ENCODE data around the gene ARMH3.
"Not testable (repeated sequence)": the region's sequence is repeated elsewhere in the genome, so short reads cannot be mapped to it uniquely, and the experiment has no call there.

The ARMH3 gene

GRCh38 chr10:102004376-102004775 lies 51.6 kb downstream of the ARMH3 start:
- Histone ChIP-seq H3K4me3 (ENCODE audit: low read depth, low read length) (no peak overlapping the region), H3K9me3 (ENCODE audit: control insufficient read depth, insufficient read depth, low read length) (no peaks in the 10 kb centered on the region), H3K4me1 (ENCODE audit: control insufficient read depth, insufficient read depth, low read length) (peaks cover 4% of the 10 kb centered on the region), H3K27me3 (ENCODE audit: control insufficient read depth, insufficient read depth, low read length) (no peaks in the 10 kb centered on the region), H3K9ac (ENCODE audit: low read depth, low read length) (no peak overlapping the region), H3K36me3 (ENCODE audit: control insufficient read depth, insufficient read depth, low read length) (no peaks in the 10 kb centered on the region)

GRCh38 chr10:102003541-102003940 lies 52.4 kb downstream of the ARMH3 start:
- Histone ChIP-seq H3K9ac (ENCODE audit: low read depth, low read length) (no peak overlapping the region), H3K4me1 (ENCODE audit: control insufficient read depth, insufficient read depth, low read length) (no peaks in the 10 kb centered on the region), H3K9me3 (ENCODE audit: control insufficient read depth, insufficient read depth, low read length) (no peaks in the 10 kb centered on the region), H3K27me3 (ENCODE audit: control insufficient read depth, insufficient read depth, low read length) (no peaks in the 10 kb centered on the region), H3K4me3 (ENCODE audit: low read depth, low read length) (no peak overlapping the region), H3K36me3 (ENCODE audit: control insufficient read depth, insufficient read depth, low read length) (no peaks in the 10 kb centered on the region)

- Histone ChIP-seq H3K4me3 (ENCODE audit: low read depth, low read length) (no peak overlapping the region), H3K36me3 (ENCODE audit: control insufficient read depth, insufficient read depth, low read length) (no peaks in the 10 kb centered on the region), H3K4me1 (ENCODE audit: control insufficient read depth, insufficient read depth, low read length) (no peaks in the 10 kb centered on the region), H3K27me3 (ENCODE audit: control insufficient read depth, insufficient read depth, low read length) (no peaks in the 10 kb centered on the region), H3K9me3 (ENCODE audit: control insufficient read depth, insufficient read depth, low read length) (no peaks in the 10 kb centered on the region), H3K9ac (ENCODE audit: low read depth, low read length) (no peak overlapping the region)
These were observed 54.4 kb downstream of the ARMH3 start for GRCh38 chr10:102001435-102002068.

- no peaks in the 10 kb centered on the region for H3K36me3 ChIP-seq (ENCODE audit: control insufficient read depth, insufficient read depth, low read length)
- H3K4me3 ChIP-seq (ENCODE audit: low read depth, low read length): no peak overlapping the region
- no peaks in the 10 kb centered on the region for H3K9me3 ChIP-seq (ENCODE audit: control insufficient read depth, insufficient read depth, low read length)
- H3K27me3 ChIP-seq (ENCODE audit: control insufficient read depth, insufficient read depth, low read length): no peaks in the 10 kb centered on the region
- no peaks in the 10 kb centered on the region for H3K4me1 ChIP-seq (ENCODE audit: control insufficient read depth, insufficient read depth, low read length)
- no peak overlapping the region for H3K9ac ChIP-seq (ENCODE audit: low read depth, low read length)
These were observed 58.2 kb downstream of the ARMH3 start for GRCh38 chr10:101997803-101998202.

GRCh38 chr10:101995451-101996063 lies 60.4 kb downstream of the ARMH3 start:
- Histone ChIP-seq H3K27me3 (ENCODE audit: control insufficient read depth, insufficient read depth, low read length) (no peaks in the 10 kb centered on the region), H3K9ac (ENCODE audit: low read depth, low read length) (no peak overlapping the region), H3K4me3 (ENCODE audit: low read depth, low read length) (no peak overlapping the region), H3K4me1 (ENCODE audit: control insufficient read depth, insufficient read depth, low read length) (no peaks in the 10 kb centered on the region), H3K36me3 (ENCODE audit: control insufficient read depth, insufficient read depth, low read length) (no peaks in the 10 kb centered on the region), H3K9me3 (ENCODE audit: control insufficient read depth, insufficient read depth, low read length) (no peaks in the 10 kb centered on the region)

GRCh38 chr10:101993651-101994200 lies 62.2 kb downstream of the ARMH3 start:
- H3K9ac ChIP-seq (ENCODE audit: low read depth, low read length): no peak overlapping the region
- no peaks in the 10 kb centered on the region for H3K9me3 ChIP-seq (ENCODE audit: control insufficient read depth, insufficient read depth, low read length)
- no peaks in the 10 kb centered on the region for H3K27me3 ChIP-seq (ENCODE audit: control insufficient read depth, insufficient read depth, low read length)
- no peaks in the 10 kb centered on the region for H3K36me3 ChIP-seq (ENCODE audit: control insufficient read depth, insufficient read depth, low read length)
- no peak overlapping the region for H3K4me3 ChIP-seq (ENCODE audit: low read depth, low read length)
- no peaks in the 10 kb centered on the region for H3K4me1 ChIP-seq (ENCODE audit: control insufficient read depth, insufficient read depth, low read length)

- no peaks in the 10 kb centered on the region for H3K4me1 ChIP-seq (ENCODE audit: control insufficient read depth, insufficient read depth, low read length)
- H3K36me3 ChIP-seq (ENCODE audit: control insufficient read depth, insufficient read depth, low read length): no peaks in the 10 kb centered on the region
- no peak overlapping the region for H3K4me3 ChIP-seq (ENCODE audit: low read depth, low read length)
- H3K27me3 ChIP-seq (ENCODE audit: control insufficient read depth, insufficient read depth, low read length): no peaks in the 10 kb centered on the region
- no peaks in the 10 kb centered on the region for H3K9me3 ChIP-seq (ENCODE audit: control insufficient read depth, insufficient read depth, low read length)
- no peak overlapping the region for H3K9ac ChIP-seq (ENCODE audit: low read depth, low read length)
These were observed 62.8 kb downstream of the ARMH3 start for GRCh38 chr10:101993221-101993620.

- Histone ChIP-seq H3K27me3 (ENCODE audit: control insufficient read depth, insufficient read depth, low read length) (no peaks in the 10 kb centered on the region), H3K4me3 (ENCODE audit: low read depth, low read length) (no peak overlapping the region), H3K4me1 (ENCODE audit: control insufficient read depth, insufficient read depth, low read length) (no peaks in the 10 kb centered on the region), H3K9ac (ENCODE audit: low read depth, low read length) (no peak overlapping the region), H3K36me3 (ENCODE audit: control insufficient read depth, insufficient read depth, low read length) (no peaks in the 10 kb centered on the region), H3K9me3 (ENCODE audit: control insufficient read depth, insufficient read depth, low read length) (no peaks in the 10 kb centered on the region)
These were observed 68.8 kb downstream of the ARMH3 start for GRCh38 chr10:101987136-101987535.

GRCh38 chr10:101986624-101986971 lies 69.4 kb downstream of the ARMH3 start:
- Histone ChIP-seq H3K9me3 (ENCODE audit: control insufficient read depth, insufficient read depth, low read length) (no peaks in the 10 kb centered on the region), H3K27me3 (ENCODE audit: control insufficient read depth, insufficient read depth, low read length) (no peaks in the 10 kb centered on the region), H3K36me3 (ENCODE audit: control insufficient read depth, insufficient read depth, low read length) (no peaks in the 10 kb centered on the region), H3K9ac (ENCODE audit: low read depth, low read length) (no peak overlapping the region), H3K4me3 (ENCODE audit: low read depth, low read length) (no peak overlapping the region), H3K4me1 (ENCODE audit: control insufficient read depth, insufficient read depth, low read length) (no peaks in the 10 kb centered on the region)

- not testable (repeated sequence) for H3K36me3 ChIP-seq (ENCODE audit: control insufficient read depth, insufficient read depth, low read length); H3K4me1 ChIP-seq (ENCODE audit: control insufficient read depth, insufficient read depth, low read length); H3K9ac ChIP-seq (ENCODE audit: low read depth, low read length); H3K27me3 ChIP-seq (ENCODE audit: control insufficient read depth, insufficient read depth, low read length); H3K4me3 ChIP-seq (ENCODE audit: low read depth, low read length); H3K9me3 ChIP-seq (ENCODE audit: control insufficient read depth, insufficient read depth, low read length)
These were observed 75.3 kb downstream of the ARMH3 start for GRCh38 chr10:101980677-101981076.

- H3K4me1 ChIP-seq (ENCODE audit: control insufficient read depth, insufficient read depth, low read length): peaks cover 7% of the 10 kb centered on the region
- H3K36me3 ChIP-seq (ENCODE audit: control insufficient read depth, insufficient read depth, low read length): no peaks in the 10 kb centered on the region
- no peaks in the 10 kb centered on the region for H3K27me3 ChIP-seq (ENCODE audit: control insufficient read depth, insufficient read depth, low read length)
- no peaks in the 10 kb centered on the region for H3K9me3 ChIP-seq (ENCODE audit: control insufficient read depth, insufficient read depth, low read length)
- H3K9ac ChIP-seq (ENCODE audit: low read depth, low read length): no peak overlapping the region
- H3K4me3 ChIP-seq (ENCODE audit: low read depth, low read length): no peak overlapping the region
These were observed 81.6 kb downstream of the ARMH3 start for GRCh38 chr10:101974091-101974971.
